ENCODE results near the gene GOLGA7B. TPM values are rescaled to one million over a fixed set of nuclear protein-coding genes. Genes with fewer than 3 reads are reported as not detected.

The GOLGA7B gene
- polyA plus RNA-seq, 1 experiment = not detected

DNA sequence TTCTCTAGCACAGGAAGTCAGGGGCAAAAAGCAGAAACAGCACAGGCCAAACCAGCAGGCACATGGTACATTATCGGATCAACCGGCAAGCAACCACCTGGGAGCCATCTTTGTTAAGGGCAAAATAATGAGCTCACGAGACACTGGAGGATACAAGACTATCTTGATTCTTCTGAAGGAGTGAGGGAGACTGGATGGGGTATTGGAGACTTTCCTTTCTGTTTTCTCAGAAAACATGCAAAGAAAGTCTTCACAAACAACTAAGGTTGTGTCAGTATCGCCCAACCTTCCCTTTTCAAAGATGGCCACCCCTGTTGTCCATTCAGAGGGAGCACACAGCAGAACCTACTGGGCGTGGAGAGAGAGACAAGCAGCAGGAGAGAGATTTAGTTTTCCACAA is 29.6 kb downstream of the GOLGA7B start:
- TF ChIP-seq, protein P1, sequence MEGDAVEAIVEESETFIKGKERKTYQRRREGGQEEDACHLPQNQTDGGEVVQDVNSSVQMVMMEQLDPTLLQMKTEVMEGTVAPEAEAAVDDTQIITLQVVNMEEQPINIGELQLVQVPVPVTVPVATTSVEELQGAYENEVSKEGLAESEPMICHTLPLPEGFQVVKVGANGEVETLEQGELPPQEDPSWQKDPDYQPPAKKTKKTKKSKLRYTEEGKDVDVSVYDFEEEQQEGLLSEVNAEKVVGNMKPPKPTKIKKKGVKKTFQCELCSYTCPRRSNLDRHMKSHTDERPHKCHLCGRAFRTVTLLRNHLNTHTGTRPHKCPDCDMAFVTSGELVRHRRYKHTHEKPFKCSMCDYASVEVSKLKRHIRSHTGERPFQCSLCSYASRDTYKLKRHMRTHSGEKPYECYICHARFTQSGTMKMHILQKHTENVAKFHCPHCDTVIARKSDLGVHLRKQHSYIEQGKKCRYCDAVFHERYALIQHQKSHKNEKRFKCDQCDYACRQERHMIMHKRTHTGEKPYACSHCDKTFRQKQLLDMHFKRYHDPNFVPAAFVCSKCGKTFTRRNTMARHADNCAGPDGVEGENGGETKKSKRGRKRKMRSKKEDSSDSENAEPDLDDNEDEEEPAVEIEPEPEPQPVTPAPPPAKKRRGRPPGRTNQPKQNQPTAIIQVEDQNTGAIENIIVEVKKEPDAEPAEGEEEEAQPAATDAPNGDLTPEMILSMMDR (IDR thresholded peaks at IDR 0.05; ENCODE audit: low read depth, low read length) = no peak

GRCh38 chr10:97880109-97880508 is 30.5 kb downstream of the GOLGA7B start:
- Histone ChIP-seq H3K27ac (ENCODE audit: low read depth, low read length) (no peak overlapping the region), H3K4me3 (ENCODE audit: low read depth, low read length) (no peak overlapping the region), H3K9me3 (ENCODE audit: control insufficient read depth, insufficient read depth, low read length) (no peaks in the 10 kb centered on the region), H3K27me3 (ENCODE audit: control insufficient read depth, insufficient read depth, low read length) (no peaks in the 10 kb centered on the region)
- ChIA-PET CTCF (no interaction called here), POLR2A (no interaction called here)
- DNase-seq (ENCODE audit: low read depth, low spot score) = no peak
- TF ChIP-seq, protein P1 (IDR thresholded peaks at IDR 0.05; ENCODE audit: low read depth, low read length) = no peak

More for the DNA sequence above, 29.6 kb downstream of the GOLGA7B start:
- Histone ChIP-seq H3K27me3 (ENCODE audit: control insufficient read depth, insufficient read depth, low read length) (no peaks in the 10 kb centered on the region), H3K4me3 (ENCODE audit: low read depth, low read length) (no peak overlapping the region), H3K9me3 (ENCODE audit: control insufficient read depth, insufficient read depth, low read length) (no peaks in the 10 kb centered on the region), H3K27ac (ENCODE audit: low read depth, low read length) (no peak overlapping the region)
- ChIA-PET CTCF (no interaction called here), POLR2A (no interaction called here)
- no peak for DNase-seq (ENCODE audit: low read depth, low spot score)

DNA sequence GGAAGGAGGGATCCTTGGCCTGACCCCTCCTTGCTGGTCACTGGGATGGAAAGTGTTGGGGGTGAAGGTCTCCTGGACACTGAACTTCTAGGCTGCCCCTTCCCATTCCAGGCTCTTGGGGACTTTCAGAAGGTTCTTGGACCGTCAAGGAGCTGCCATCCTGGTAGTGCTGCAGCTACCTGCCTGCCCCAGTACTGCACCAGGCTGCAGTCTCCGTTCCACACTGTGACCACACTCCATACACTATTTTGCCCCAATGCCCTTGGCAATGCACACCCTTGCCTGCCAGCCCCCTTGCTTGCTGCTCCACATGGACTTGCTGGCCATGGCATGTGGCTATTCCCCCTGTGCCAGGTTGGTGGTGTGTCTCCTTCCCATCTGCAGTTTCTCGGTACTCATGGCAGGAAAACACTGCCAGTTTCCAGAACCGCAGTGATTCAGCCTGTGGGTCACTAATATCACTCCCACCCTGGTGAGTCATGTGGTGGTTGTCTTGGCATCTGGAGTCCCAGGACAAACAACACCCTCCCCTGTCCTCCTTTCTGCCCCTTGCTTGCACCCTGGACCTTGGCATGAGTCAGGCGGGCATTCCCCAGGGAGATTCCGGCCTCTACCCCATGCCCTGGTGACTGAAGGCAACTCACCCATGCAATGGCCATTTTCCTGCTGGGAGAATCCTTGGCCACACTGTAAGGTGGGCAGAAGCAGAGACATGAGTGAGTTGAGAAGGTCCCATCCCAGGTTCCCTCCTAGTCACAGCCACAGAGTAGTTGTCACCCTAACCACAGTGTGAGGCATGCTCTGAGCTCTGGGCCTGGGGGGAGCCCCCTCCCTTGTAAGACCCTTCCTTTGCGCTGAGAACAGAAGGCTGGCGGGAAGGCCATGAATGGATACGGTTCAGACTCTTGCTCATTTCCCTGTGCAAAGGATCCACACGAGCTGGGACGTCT is 32.8 kb downstream of the GOLGA7B start:
- H3K4me3 ChIP-seq (ENCODE audit: low read depth, low read length) = no peak overlapping the region
- TF ChIP-seq, protein P1 (IDR thresholded peaks at IDR 0.05; ENCODE audit: low read depth, low read length) = no peak
- no peaks in the 10 kb centered on the region for H3K9me3 ChIP-seq (ENCODE audit: control insufficient read depth, insufficient read depth, low read length)
- CTCF ChIA-PET = no interaction called here
- DNase-seq (ENCODE audit: low read depth, low spot score) = no peak
- no peaks in the 10 kb centered on the region for H3K27me3 ChIP-seq (ENCODE audit: control insufficient read depth, insufficient read depth, low read length)
- no peak overlapping the region for H3K27ac ChIP-seq (ENCODE audit: low read depth, low read length)
- POLR2A ChIA-PET = no interaction called here

GRCh38 chr10:97883092-97883485 is 33.4 kb downstream of the GOLGA7B start:
- Histone ChIP-seq H3K27me3 (ENCODE audit: control insufficient read depth, insufficient read depth, low read length) (peaks cover 2% of the 10 kb centered on the region), H3K9me3 (ENCODE audit: control insufficient read depth, insufficient read depth, low read length) (no peaks in the 10 kb centered on the region), H3K27ac (ENCODE audit: low read depth, low read length) (no peak overlapping the region), H3K4me3 (ENCODE audit: low read depth, low read length) (no peak overlapping the region)
- TF ChIP-seq, protein P1 (IDR thresholded peaks at IDR 0.05; ENCODE audit: low read depth, low read length) = no peak
- POLR2A ChIA-PET = interaction anchor here (0.6 kb wide), 1 partner anchor 1675 kb away, joined by 5 read pairs; no protein-coding TSS in a partner anchor
- DNase-seq (ENCODE audit: low read depth, low spot score) = no peak
- CTCF ChIA-PET = no interaction called here

DNA sequence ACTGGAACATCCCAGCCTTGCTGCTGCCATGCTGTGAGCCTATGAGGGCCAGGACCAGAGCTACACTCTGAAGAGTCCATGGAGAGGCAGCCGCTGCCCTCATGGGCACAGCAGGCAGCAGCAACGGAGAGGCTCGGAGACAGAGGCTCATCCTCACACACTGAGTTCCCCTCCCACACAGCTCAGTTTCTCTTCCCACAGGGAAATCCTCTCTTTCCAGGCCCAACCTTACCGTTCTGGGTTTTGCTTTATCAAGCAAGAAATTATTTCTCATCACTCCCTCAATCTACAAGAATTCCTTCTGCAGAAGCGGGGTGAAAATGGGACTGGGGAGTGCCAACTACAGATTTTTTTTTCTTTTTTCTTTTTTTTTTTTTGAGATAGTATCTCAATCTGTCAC is 36.6 kb downstream of the GOLGA7B start:
- no peak overlapping the region for H3K27ac ChIP-seq (ENCODE audit: low read depth, low read length)
- CTCF ChIA-PET = interaction anchor here (0.7 to 1.3 kb wide), 2 partner anchors 12 to 94 kb away, joined by 3 to 4 read pairs; no protein-coding TSS in a partner anchor
- H3K4me3 ChIP-seq (ENCODE audit: low read depth, low read length) = no peak overlapping the region
- TF ChIP-seq, protein P1 (IDR thresholded peaks at IDR 0.05; ENCODE audit: low read depth, low read length) = no peak
- no peak for DNase-seq (ENCODE audit: low read depth, low spot score)
- POLR2A ChIA-PET = no interaction called here
- peaks cover 2% of the 10 kb centered on the region for H3K27me3 ChIP-seq (ENCODE audit: control insufficient read depth, insufficient read depth, low read length)
- H3K9me3 ChIP-seq (ENCODE audit: control insufficient read depth, insufficient read depth, low read length) = no peaks in the 10 kb centered on the region

Measured in AG04450 (cell line).